Endothelial cell (in vitro differentiated cells): Measurements from ENCODE around the gene BMERB1. TPM values are rescaled to one million over a fixed set of nuclear protein-coding genes. Genes with fewer than 3 reads are reported as not detected.
"Not testable (repeated sequence)": the region's sequence is repeated elsewhere in the genome, so short reads cannot be mapped to it uniquely, and the experiment has no call there.

Source experiments
- DNase-seq: peaks from one replicate; pipeline ENCODE4 v3.0.0; 2021; ENCODE audit warnings: low spot score
- H3K27ac Mint-ChIP-seq: one replicate; pipeline ENCODE4 v1.8.0; 2021; ENCODE audit warnings: mixed read lengths, inconsistent platforms; ENCODE audit not compliant: unreplicated experiment
- H3K27me3 Mint-ChIP-seq: one replicate; pipeline ENCODE4 v1.8.0; 2021; ENCODE audit warnings: mild to moderate bottlenecking, moderate library complexity, mixed read lengths, inconsistent platforms; ENCODE audit not compliant: unreplicated experiment
- H3K36me3 Mint-ChIP-seq: one replicate; pipeline ENCODE4 v1.8.0; 2021; ENCODE audit warnings: mild to moderate bottlenecking, low read depth, mixed read lengths, inconsistent platforms; ENCODE audit not compliant: unreplicated experiment
- H3K4me1 Mint-ChIP-seq: one replicate; pipeline ENCODE4 v1.8.0; 2021; ENCODE audit warnings: mild to moderate bottlenecking, mixed read lengths, inconsistent platforms; ENCODE audit not compliant: unreplicated experiment
- H3K4me3 Mint-ChIP-seq: one replicate; pipeline ENCODE4 v1.8.0; 2021; ENCODE audit warnings: mild to moderate bottlenecking, mixed read lengths, inconsistent platforms; ENCODE audit not compliant: unreplicated experiment
- H3K9me3 Mint-ChIP-seq: one replicate; pipeline ENCODE4 v1.8.0; 2021; ENCODE audit warnings: mixed read lengths, inconsistent platforms; ENCODE audit not compliant: unreplicated experiment
- CTCF ChIP-seq: fragments of 200-600 bp; sonication (generic); IDR thresholded peaks from one replicate; pipeline ENCODE4 v1.5.0; 2021; ENCODE audit warnings: antibody characterized with exemption; ENCODE audit not compliant: unreplicated experiment
- total RNA-seq: library from RNA; stranded (reverse); fragmentation: NEBNext Ultra II Directional; extraction: Animal tissue kit (Norgen Biotek cat#: 25700); gene quantifications from one replicate; pipeline ENCODE4 v1.2.1, GENCODE V29; 2021; ENCODE audit not compliant: unreplicated experiment

Gene BMERB1
- total RNA-seq, 1 donor from 2014 or later, result 9.9 TPM

DNA sequence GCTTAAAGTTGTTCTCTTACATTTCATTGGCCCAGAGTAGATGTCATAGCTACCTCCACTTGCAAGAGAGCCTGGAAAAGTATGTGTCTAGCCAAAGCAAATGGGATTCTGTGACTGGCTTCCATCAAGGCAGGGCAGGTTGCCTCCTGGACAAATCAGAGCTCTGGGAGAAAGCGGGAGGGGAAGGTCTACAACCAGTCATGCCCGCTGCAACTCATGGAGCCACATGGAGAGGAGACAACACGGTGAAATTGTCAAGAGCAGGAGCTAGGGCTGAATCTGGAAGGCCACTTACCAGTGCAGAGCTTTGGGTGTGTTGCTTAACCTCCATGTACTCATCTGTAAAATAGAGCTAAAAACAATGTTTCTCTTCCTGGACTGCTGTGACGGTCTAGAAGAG is 124.8 kb downstream of the BMERB1 start:
- Mint-ChIP-seq H3K9me3 (no peaks in the 10 kb centered on the region), H3K36me3 (no peaks in the 10 kb centered on the region), H3K4me1 (peaks cover 8% of the 10 kb centered on the region), H3K27me3 (peaks cover 6% of the 10 kb centered on the region), H3K4me3 (no peak overlapping the region), H3K27ac (no peak overlapping the region)
- no peak for DNase-seq
- no peak for TF ChIP-seq CTCF

DNA sequence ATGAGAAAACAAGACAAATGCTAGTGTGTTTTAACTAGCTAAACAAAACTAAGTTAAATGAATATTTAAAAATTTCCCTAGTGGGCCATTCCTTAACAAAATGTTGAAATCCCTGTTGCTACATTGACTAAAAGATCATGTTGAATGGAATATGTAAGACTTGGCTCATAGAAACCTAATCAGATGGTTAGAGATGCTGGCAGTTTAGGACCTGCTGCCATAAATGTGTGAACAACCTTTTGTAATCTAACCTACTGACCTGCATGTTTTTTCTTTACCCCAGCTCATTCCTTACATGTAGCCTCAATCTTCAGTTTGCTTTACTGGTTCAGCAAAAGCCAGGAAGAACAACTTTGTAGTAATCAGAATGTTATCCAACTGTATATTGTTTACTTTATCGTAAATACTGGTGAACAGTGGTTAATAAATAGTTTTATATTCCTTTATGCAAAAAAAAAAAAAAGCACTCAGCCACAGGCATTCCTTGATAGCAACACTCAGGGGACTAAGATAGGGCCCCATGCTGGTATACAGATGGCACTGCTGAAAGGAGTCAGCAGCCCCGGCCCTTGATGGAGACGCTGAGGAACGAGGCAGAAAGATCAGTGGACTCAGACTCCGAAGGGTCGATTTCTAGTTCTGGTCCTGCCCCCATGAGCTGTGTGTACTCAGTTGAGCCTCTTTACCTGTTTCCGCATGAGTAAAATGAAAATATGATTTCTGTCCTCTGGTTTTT is 130.4 kb downstream of the BMERB1 start:
- Mint-ChIP-seq H3K9me3 (no peaks in the 10 kb centered on the region), H3K4me3 (no peak overlapping the region), H3K27ac (no peak overlapping the region), H3K4me1 (peaks cover 8% of the 10 kb centered on the region), H3K27me3 (peaks cover 2% of the 10 kb centered on the region), H3K36me3 (no peaks in the 10 kb centered on the region)
- no peak for TF ChIP-seq CTCF
- DNase-seq, result no peak

DNA sequence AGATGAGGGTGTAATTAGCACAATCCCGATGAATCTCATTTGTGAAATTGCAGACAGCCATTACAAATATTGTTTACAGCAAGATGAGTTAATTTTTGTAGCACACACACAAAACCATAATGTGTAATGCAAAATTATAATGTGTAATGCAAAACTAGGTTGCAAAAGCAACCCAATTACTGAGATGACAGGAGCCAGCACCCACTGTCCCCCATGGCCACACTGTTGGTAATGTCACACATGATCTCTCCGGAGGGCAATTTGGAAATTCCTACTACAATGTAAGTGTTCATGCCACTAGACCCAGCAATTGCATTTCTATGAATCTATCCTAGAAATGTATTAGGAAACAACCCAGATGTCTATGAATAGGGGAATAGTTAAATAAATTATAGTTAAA is 131.7 kb downstream of the BMERB1 start:
- Mint-ChIP-seq H3K9me3 (no peaks in the 10 kb centered on the region), H3K4me1 (peaks cover 8% of the 10 kb centered on the region), H3K27ac (no peak overlapping the region), H3K4me3 (no peak overlapping the region), H3K27me3 (peaks cover 2% of the 10 kb centered on the region), H3K36me3 (no peaks in the 10 kb centered on the region)
- no peak for TF ChIP-seq CTCF
- DNase-seq, result no peak

DNA sequence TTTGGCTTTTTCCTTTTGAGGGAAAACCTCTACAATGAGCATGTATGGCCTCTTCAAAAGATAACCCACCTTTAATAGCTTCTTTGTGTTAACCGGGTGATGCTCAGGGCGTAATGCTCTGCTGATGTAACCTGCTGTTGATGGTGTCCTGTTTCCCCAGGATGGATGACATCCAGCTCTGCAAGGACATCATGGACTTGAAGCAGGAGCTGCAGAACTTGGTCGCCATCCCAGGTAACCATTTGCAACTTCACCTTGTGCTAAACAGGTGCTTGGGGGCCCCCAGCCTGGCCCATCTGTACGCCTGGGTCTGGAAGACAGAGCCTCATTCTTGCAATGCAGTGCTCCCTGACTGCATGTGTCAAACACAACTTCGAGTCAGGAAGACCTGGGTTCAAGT is 133.4 kb downstream of the BMERB1 start:
- Mint-ChIP-seq H3K9me3 (no peaks in the 10 kb centered on the region), H3K27me3 (peaks cover 2% of the 10 kb centered on the region), H3K4me3 (no peak overlapping the region), H3K4me1 (peaks cover 22% of the 10 kb centered on the region), H3K27ac (no peak overlapping the region), H3K36me3 (no peaks in the 10 kb centered on the region)
- TF ChIP-seq CTCF, result no peak
- DNase-seq, result no peak

GRCh38 chr16:15570666-15571065 is 136.3 kb downstream of the BMERB1 start:
- H3K4me3 Mint-ChIP-seq, H3K9me3 Mint-ChIP-seq, H3K27me3 Mint-ChIP-seq, H3K36me3 Mint-ChIP-seq, H3K27ac Mint-ChIP-seq, DNase-seq: not testable (repeated sequence)
- peaks cover 34% of the 10 kb centered on the region for H3K4me1 Mint-ChIP-seq
